AG09309 (cell line): ENCODE data around the gene HADHA.

Experiments
- DNase-seq: peaks from one replicate; pipeline ENCODE4 v3.0.0-alpha.2; 2010; ENCODE audit warnings: low read depth
- H3K4me3 ChIP-seq: 2 replicates; pipeline ENCODE4 v1.5.1; 2011; ENCODE audit warnings: mild to moderate bottlenecking, low read depth, low read length, moderate library complexity; ENCODE audit not compliant: control insufficient read depth
- CTCF ChIP-seq: IDR thresholded peaks from 2 replicates; pipeline ENCODE4 v1.5.1; 2011; ENCODE audit warnings: mild to moderate bottlenecking, low read depth, low read length, inconsistent platforms; ENCODE audit not compliant: insufficient read depth, control insufficient read depth; ENCODE audit errors: missing control alignments

The HADHA gene

GRCh38 chr2:26189123-26189522 lies 55.3 kb downstream of the HADHA start:
- no peak for DNase-seq
- TF ChIP-seq CTCF: no peak
- H3K4me3 ChIP-seq: no peak overlapping the region

DNA sequence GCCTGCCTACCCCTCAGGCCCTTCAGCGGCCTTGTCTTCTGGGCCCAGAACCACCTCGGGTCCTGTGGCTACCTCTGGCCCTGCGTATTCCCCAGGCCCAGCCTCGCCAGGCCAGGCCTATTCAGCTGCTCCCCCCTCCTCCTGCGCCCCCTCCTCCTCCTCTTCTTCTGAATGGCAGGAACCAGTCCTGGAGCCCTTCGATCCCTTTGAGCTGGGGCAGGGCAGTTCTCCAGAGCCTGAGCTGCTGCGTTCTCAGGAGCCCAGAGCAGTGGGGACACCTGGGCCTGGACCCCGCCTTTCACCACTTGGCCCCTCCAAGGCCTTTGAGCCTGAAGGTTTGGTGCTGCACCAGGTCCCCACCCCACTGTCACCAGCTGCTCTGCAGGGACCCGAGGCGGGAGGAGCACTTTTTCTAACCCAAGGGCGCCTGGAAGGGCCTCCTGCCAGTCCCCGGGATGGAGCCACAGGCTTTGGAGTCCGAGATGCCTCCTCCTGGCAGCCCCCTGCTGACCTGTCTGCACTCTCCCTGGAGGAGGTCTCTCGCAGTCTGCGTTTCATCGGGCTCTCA lies 56.8 kb downstream of the HADHA start:
- no peak for TF ChIP-seq CTCF
- no peak for DNase-seq
- no peak overlapping the region for H3K4me3 ChIP-seq

DNA sequence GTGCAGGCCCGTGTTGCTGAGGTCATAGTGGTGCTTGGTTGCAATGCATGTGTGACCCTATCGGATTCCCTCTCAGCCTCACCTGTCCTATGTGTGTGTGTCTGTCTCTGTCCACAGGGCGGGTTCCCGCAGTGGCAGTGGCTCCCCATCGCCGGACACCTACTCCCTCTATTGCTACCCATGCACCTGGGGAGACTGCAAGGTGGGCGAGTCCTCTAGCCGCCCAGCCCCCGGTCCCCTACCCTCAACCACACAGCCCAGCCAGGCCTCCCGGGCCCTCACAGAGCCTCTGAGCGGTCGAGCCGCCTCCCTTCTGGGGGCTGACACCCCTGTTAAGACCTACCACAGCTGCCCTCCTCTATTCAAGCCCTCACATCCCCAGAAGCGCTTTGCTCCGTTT lies 57.3 kb downstream of the HADHA start:
- H3K4me3 ChIP-seq: no peak overlapping the region
- no peak for DNase-seq
- TF ChIP-seq CTCF: no peak

DNA sequence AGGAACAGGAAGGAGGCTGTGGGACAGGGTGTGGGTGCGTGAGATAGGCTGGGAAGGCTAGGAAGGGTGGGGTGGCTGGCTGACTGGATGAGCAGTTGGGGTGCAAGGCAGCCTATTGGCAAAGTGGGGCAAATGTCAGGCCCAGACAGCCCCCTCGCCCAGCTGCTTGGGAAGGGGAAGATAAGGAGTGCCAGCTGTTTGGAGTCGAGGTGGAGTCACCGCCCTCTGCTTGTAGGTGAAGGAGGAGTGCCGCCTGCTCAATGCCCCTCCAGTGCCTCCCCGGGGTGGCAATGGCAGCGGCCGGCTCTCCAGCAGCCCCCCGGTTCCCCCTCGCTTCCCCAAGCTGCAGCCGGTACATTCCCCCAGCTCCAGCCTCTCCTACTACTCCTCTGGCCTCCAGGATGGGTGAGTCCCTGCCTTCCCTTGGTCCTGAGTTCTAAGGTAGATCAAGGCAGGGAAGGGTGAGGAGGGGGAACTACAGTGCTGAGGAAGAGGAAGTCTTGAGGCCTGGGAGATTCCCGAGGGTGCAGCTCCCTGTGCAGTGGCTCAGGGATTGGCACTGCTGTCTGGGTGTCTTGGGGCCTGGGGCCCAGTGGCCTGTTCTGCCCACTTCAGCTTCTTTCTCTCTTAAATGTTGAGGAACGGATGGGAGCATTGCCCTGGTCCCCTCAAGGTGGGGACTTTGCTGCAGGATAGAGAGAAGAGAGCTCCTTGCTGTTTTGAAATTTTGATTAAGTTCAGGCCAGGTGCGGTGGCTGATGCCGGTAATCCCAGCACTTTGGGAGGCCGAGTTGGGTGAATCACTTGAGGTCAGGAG lies 58.3 kb downstream of the HADHA start:
- TF ChIP-seq CTCF: no peak
- no peak for DNase-seq
- H3K4me3 ChIP-seq: no peak overlapping the region; the same call in 1 of the 2 replicates

- no peak for TF ChIP-seq CTCF
- H3K4me3 ChIP-seq: peak overlapping the region; percentile 54
- DNase-seq: no peak
These were observed 59.0 kb downstream of the HADHA start for GRCh38 chr2:26185304-26185928.

DNA sequence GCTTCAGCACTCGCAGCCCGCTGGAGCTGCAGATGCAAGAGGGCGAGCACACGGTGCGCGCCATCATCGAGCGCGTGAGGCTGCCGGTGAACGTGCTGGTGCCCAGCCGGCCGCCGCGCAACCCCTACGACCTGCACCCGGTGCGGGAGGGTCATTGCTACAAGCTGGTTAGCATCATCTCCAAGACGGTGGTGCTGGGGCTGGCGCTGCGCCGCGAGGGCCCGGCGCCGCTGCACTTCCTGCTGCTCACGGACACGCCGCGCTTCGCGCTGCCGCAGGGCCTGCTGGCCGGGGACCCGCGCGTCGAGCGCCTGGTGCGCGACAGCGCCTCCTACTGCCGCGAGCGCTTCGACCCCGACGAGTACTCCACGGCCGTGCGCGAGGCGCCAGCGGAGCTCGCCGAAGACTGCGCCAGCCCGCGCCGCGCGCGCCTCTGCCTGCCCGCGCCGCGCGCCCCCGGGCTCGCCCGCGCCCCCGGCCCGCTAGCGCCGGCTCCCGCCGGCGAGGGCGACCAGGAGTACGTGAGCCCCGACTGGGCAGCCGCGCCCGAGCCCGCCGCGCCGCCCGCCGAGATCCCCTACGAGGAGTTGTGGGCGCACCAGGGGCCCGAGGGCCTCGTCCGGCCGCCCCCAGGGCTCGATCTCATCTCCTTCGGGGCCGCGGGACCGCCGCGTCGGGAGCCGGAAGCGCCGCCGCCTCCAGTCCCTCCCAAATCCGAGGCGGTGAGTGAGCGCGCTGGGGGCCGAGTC lies 59.7 kb downstream of the HADHA start:
- peak overlapping the region; percentile 54 for H3K4me3 ChIP-seq
- TF ChIP-seq CTCF: peak; percentile 34
- DNase-seq: peak; percentile 18
